NCI-H2029 treated with DMSO at 0.1 percent for 48 hours (cell line): Measurements from ENCODE around the gene KCNAB2.
"Not testable (repeated sequence)": the region's sequence is repeated elsewhere in the genome, so short reads cannot be mapped to it uniquely, and the experiment has no call there.

ENCODE experiments used
- DNase-seq: peaks from one replicate; lab custom pipeline; 2025; lab: John Stamatoyannopoulos, UW

KCNAB2 gene

GRCh38 chr1:6010554-6010953, 35.1 kb upstream of the KCNAB2 start:
- DNase-seq = no peak

- no peak for DNase-seq
Measured at GRCh38 chr1:6011161-6011945, 34.3 kb upstream of the KCNAB2 start.

- no peak for DNase-seq
Measured at GRCh38 chr1:6011946-6012258, 33.8 kb upstream of the KCNAB2 start.

GRCh38 chr1:6012529-6013318, 33.0 kb upstream of the KCNAB2 start:
- DNase-seq = no peak

- DNase-seq = no peak
Measured at GRCh38 chr1:6013491-6013890, 32.2 kb upstream of the KCNAB2 start.

- DNase-seq = no peak
Measured at GRCh38 chr1:6014130-6014999, 31.3 kb upstream of the KCNAB2 start.

GRCh38 chr1:6016191-6016865, 29.4 kb upstream of the KCNAB2 start:
- DNase-seq = no peak

- DNase-seq = not testable (repeated sequence)
Measured at GRCh38 chr1:6017654-6018053, 28.0 kb upstream of the KCNAB2 start.

GRCh38 chr1:6019166-6019845, 26.4 kb upstream of the KCNAB2 start:
- DNase-seq = no peak

- DNase-seq = no peak
Measured at GRCh38 chr1:6022193-6022592, 23.5 kb upstream of the KCNAB2 start.

- DNase-seq = no peak
Measured at GRCh38 chr1:6023346-6023745, 22.3 kb upstream of the KCNAB2 start.

GRCh38 chr1:6024376-6024775, 21.3 kb upstream of the KCNAB2 start:
- DNase-seq = no peak

GRCh38 chr1:6025269-6026094, 20.2 kb upstream of the KCNAB2 start:
- DNase-seq = no peak

- peak; percentile 54 for DNase-seq
Measured at GRCh38 chr1:6026095-6026809, 19.4 kb upstream of the KCNAB2 start.

- DNase-seq = no peak
Measured at GRCh38 chr1:6027591-6027990, 18.1 kb upstream of the KCNAB2 start.

GRCh38 chr1:6028042-6028850, 17.4 kb upstream of the KCNAB2 start:
- no peak for DNase-seq

GRCh38 chr1:6029351-6029750, 16.3 kb upstream of the KCNAB2 start:
- no peak for DNase-seq

- no peak for DNase-seq
Measured at GRCh38 chr1:6030132-6030531, 15.6 kb upstream of the KCNAB2 start.
